ENCODE data around the gene ISCU. TPM values are rescaled to one million over a fixed set of nuclear protein-coding genes. Genes with fewer than 3 reads are reported as not detected.
"Not testable (repeated sequence)": the region's sequence is repeated elsewhere in the genome, so short reads cannot be mapped to it uniquely, and the experiment has no call there.

ISCU gene
- total RNA-seq, 2 donors from 2014 or later, result 93.7 to 97.5 TPM

- intact Hi-C loops (cut with DNase I), result no loop called here
- Histone ChIP-seq H3K4me3 (no peak overlapping the region), H3K9ac (ENCODE audit: low read depth in 2 of 2, low read length in 2 of 2) (no peak overlapping the region), H3K4me1 (no peaks in the 10 kb centered on the region), H3K36me3 (no peaks in the 10 kb centered on the region), H3K27me3 (no peaks in the 10 kb centered on the region), H3K9me3 (no peaks in the 10 kb centered on the region), H3K27ac (no peak overlapping the region)
- TF ChIP-seq CTCF (IDR thresholded peaks at IDR 0.05), result no peak
- peak; percentile 21 for DNase-seq
Observed at GRCh38 chr12:108572166-108572790, 9.9 kb downstream of the ISCU start.

- Histone ChIP-seq H3K4me3 (no peak overlapping the region), H3K4me1 (no peaks in the 10 kb centered on the region), H3K27me3 (no peaks in the 10 kb centered on the region), H3K36me3 (no peaks in the 10 kb centered on the region), H3K9ac (ENCODE audit: low read depth in 2 of 2, low read length in 2 of 2) (no peak overlapping the region), H3K9me3 (no peaks in the 10 kb centered on the region), H3K27ac (no peak overlapping the region)
- peak; percentile 21 for DNase-seq
- intact Hi-C loops (cut with DNase I), result no loop called here
- TF ChIP-seq CTCF (IDR thresholded peaks at IDR 0.05), result no peak
Observed at GRCh38 chr12:108573317-108573716, 10.9 kb downstream of the ISCU start.

GRCh38 chr12:108574276-108574675, 11.9 kb downstream of the ISCU start:
- intact Hi-C loops (cut with DNase I); H3K4me1 ChIP-seq; H3K36me3 ChIP-seq; H3K9ac ChIP-seq (ENCODE audit: low read depth in 2 of 2, low read length in 2 of 2); H3K27me3 ChIP-seq; H3K27ac ChIP-seq; H3K9me3 ChIP-seq; H3K4me3 ChIP-seq; DNase-seq: not testable (repeated sequence)

GRCh38 chr12:108575199-108575912, 13.0 kb downstream of the ISCU start:
- no peak for DNase-seq
- intact Hi-C loops (cut with DNase I), result no loop called here
- Histone ChIP-seq H3K36me3 (no peaks in the 10 kb centered on the region), H3K9ac (ENCODE audit: low read depth in 2 of 2, low read length in 2 of 2) (no peak overlapping the region), H3K27ac (no peak overlapping the region), H3K27me3 (no peaks in the 10 kb centered on the region), H3K4me1 (no peaks in the 10 kb centered on the region), H3K9me3 (no peaks in the 10 kb centered on the region), H3K4me3 (no peak overlapping the region)
- no peak for TF ChIP-seq CTCF (IDR thresholded peaks at IDR 0.05)

- intact Hi-C loops (cut with DNase I), result no loop called here
- Histone ChIP-seq H3K4me3 (no peak overlapping the region), H3K36me3 (no peaks in the 10 kb centered on the region), H3K9me3 (no peaks in the 10 kb centered on the region), H3K27me3 (no peaks in the 10 kb centered on the region), H3K4me1 (no peaks in the 10 kb centered on the region), H3K27ac (no peak overlapping the region), H3K9ac (ENCODE audit: low read depth in 2 of 2, low read length in 2 of 2) (no peak overlapping the region)
- no peak for DNase-seq
- no peak for TF ChIP-seq CTCF (IDR thresholded peaks at IDR 0.05)
Observed at GRCh38 chr12:108576660-108577234, 14.4 kb downstream of the ISCU start.

- no peaks in the 10 kb centered on the region for H3K9me3 ChIP-seq
- H3K27ac ChIP-seq, result no peak overlapping the region
- H3K4me1 ChIP-seq, result no peaks in the 10 kb centered on the region
- no peak for DNase-seq
- H3K27me3 ChIP-seq, result no peaks in the 10 kb centered on the region
- no peak overlapping the region for H3K4me3 ChIP-seq
- TF ChIP-seq CTCF (IDR thresholded peaks at IDR 0.05), result no peak
- no peak overlapping the region for H3K9ac ChIP-seq (ENCODE audit: low read depth in 2 of 2, low read length in 2 of 2)
- intact Hi-C loops (cut with DNase I), result no loop called here
- no peaks in the 10 kb centered on the region for H3K36me3 ChIP-seq
Observed at GRCh38 chr12:108577458-108577857, 15.1 kb downstream of the ISCU start.
